ENCODE data around the gene RBM20.

RBM20 gene

GRCh38 chr10:110824660-110825059, 180.5 kb downstream of the RBM20 start:
- Histone ChIP-seq H3K27me3 (ENCODE audit: control insufficient read depth in 1 of 2, insufficient read depth in 2 of 2, low read length in 2 of 2) (no peaks in the 10 kb centered on the region), H3K36me3 (ENCODE audit: control insufficient read depth in 2 of 2, insufficient read depth in 2 of 2, low read length in 2 of 2) (no peaks in the 10 kb centered on the region), H3K9ac (ENCODE audit: low read length in 2 of 2) (no peak overlapping the region), H3K4me1 (ENCODE audit: control insufficient read depth, insufficient read depth, low read length) (peaks cover 74% of the 10 kb centered on the region), H3K9me3 (ENCODE audit: control insufficient read depth in 2 of 2, low read length in 2 of 2) (no peaks in the 10 kb centered on the region), H3K27ac (ENCODE audit: low read length) (peak overlapping the region; percentile 74), H3K4me3 (ENCODE audit: low read length in 2 of 2) (no peak overlapping the region)

- Histone ChIP-seq H3K27ac (ENCODE audit: low read length) (no peak overlapping the region), H3K4me3 (ENCODE audit: low read length in 2 of 2) (no peak overlapping the region), H3K9me3 (ENCODE audit: control insufficient read depth in 2 of 2, low read length in 2 of 2) (no peaks in the 10 kb centered on the region), H3K9ac (ENCODE audit: low read length in 2 of 2) (no peak overlapping the region), H3K4me1 (ENCODE audit: control insufficient read depth, insufficient read depth, low read length) (peaks cover 68% of the 10 kb centered on the region), H3K36me3 (ENCODE audit: control insufficient read depth in 2 of 2, insufficient read depth in 2 of 2, low read length in 2 of 2) (no peaks in the 10 kb centered on the region), H3K27me3 (ENCODE audit: control insufficient read depth in 1 of 2, insufficient read depth in 2 of 2, low read length in 2 of 2) (no peaks in the 10 kb centered on the region)
Measured at GRCh38 chr10:110825508-110825907, 181.4 kb downstream of the RBM20 start.

GRCh38 chr10:110827410-110827809, 183.3 kb downstream of the RBM20 start:
- H3K9ac ChIP-seq (ENCODE audit: low read length in 2 of 2) = peak overlapping the region in 1 of 2 donors; percentile 39
- H3K27me3 ChIP-seq (ENCODE audit: control insufficient read depth in 1 of 2, insufficient read depth in 2 of 2, low read length in 2 of 2) = no peaks in the 10 kb centered on the region
- no peaks in the 10 kb centered on the region for H3K36me3 ChIP-seq (ENCODE audit: control insufficient read depth in 2 of 2, insufficient read depth in 2 of 2, low read length in 2 of 2)
- H3K27ac ChIP-seq (ENCODE audit: low read length) = peak overlapping the region; percentile 61
- H3K9me3 ChIP-seq (ENCODE audit: control insufficient read depth in 2 of 2, low read length in 2 of 2) = no peaks in the 10 kb centered on the region
- H3K4me3 ChIP-seq (ENCODE audit: low read length in 2 of 2) = peak overlapping the region in 1 of 2 donors; percentile 40
- H3K4me1 ChIP-seq (ENCODE audit: control insufficient read depth, insufficient read depth, low read length) = peaks cover 49% of the 10 kb centered on the region

- Histone ChIP-seq H3K4me1 (ENCODE audit: control insufficient read depth, insufficient read depth, low read length) (peaks cover 44% of the 10 kb centered on the region), H3K4me3 (ENCODE audit: low read length in 2 of 2) (peak overlapping the region; percentile 34 to 40), H3K27ac (ENCODE audit: low read length) (peak overlapping the region; percentile 61)
Measured at GRCh38 chr10:110827875-110828274, 183.7 kb downstream of the RBM20 start.

GRCh38 chr10:110828525-110828924, 184.4 kb downstream of the RBM20 start:
- Histone ChIP-seq H3K9me3 (ENCODE audit: control insufficient read depth in 2 of 2, low read length in 2 of 2) (no peaks in the 10 kb centered on the region), H3K4me3 (ENCODE audit: low read length in 2 of 2) (peak overlapping the region in 1 of 2 donors; percentile 40), H3K9ac (ENCODE audit: low read length in 2 of 2) (peak overlapping the region in 1 of 2 donors; percentile 39), H3K36me3 (ENCODE audit: control insufficient read depth in 2 of 2, insufficient read depth in 2 of 2, low read length in 2 of 2) (no peaks in the 10 kb centered on the region), H3K4me1 (ENCODE audit: control insufficient read depth, insufficient read depth, low read length) (peaks cover 37% of the 10 kb centered on the region), H3K27ac (ENCODE audit: low read length) (peak overlapping the region; percentile 61), H3K27me3 (ENCODE audit: control insufficient read depth in 1 of 2, insufficient read depth in 2 of 2, low read length in 2 of 2) (no peaks in the 10 kb centered on the region)

More at GRCh38 chr10:110827875-110828274, 183.7 kb downstream of the RBM20 start:
- no peaks in the 10 kb centered on the region for H3K27me3 ChIP-seq (ENCODE audit: control insufficient read depth in 1 of 2, insufficient read depth in 2 of 2, low read length in 2 of 2)
- no peaks in the 10 kb centered on the region for H3K36me3 ChIP-seq (ENCODE audit: control insufficient read depth in 2 of 2, insufficient read depth in 2 of 2, low read length in 2 of 2)
- peak overlapping the region in 1 of 2 donors; percentile 39 for H3K9ac ChIP-seq (ENCODE audit: low read length in 2 of 2)
- H3K9me3 ChIP-seq (ENCODE audit: control insufficient read depth in 2 of 2, low read length in 2 of 2) = no peaks in the 10 kb centered on the region

- Histone ChIP-seq H3K4me3 (ENCODE audit: low read length in 2 of 2) (no peak overlapping the region), H3K9me3 (ENCODE audit: control insufficient read depth in 2 of 2, low read length in 2 of 2) (no peaks in the 10 kb centered on the region), H3K36me3 (ENCODE audit: control insufficient read depth in 2 of 2, insufficient read depth in 2 of 2, low read length in 2 of 2) (no peaks in the 10 kb centered on the region), H3K27ac (ENCODE audit: low read length) (peak overlapping the region; percentile 61), H3K9ac (ENCODE audit: low read length in 2 of 2) (no peak overlapping the region), H3K4me1 (ENCODE audit: control insufficient read depth, insufficient read depth, low read length) (peaks cover 39% of the 10 kb centered on the region), H3K27me3 (ENCODE audit: control insufficient read depth in 1 of 2, insufficient read depth in 2 of 2, low read length in 2 of 2) (no peaks in the 10 kb centered on the region)
Measured at GRCh38 chr10:110829721-110830410, 185.7 kb downstream of the RBM20 start.

GRCh38 chr10:110833234-110833940, 189.3 kb downstream of the RBM20 start:
- Histone ChIP-seq H3K4me3 (ENCODE audit: low read length in 2 of 2) (no peak overlapping the region), H3K4me1 (ENCODE audit: control insufficient read depth, insufficient read depth, low read length) (peaks cover 50% of the 10 kb centered on the region), H3K27ac (ENCODE audit: low read length) (no peak overlapping the region), H3K9me3 (ENCODE audit: control insufficient read depth in 2 of 2, low read length in 2 of 2) (no peaks in the 10 kb centered on the region), H3K27me3 (ENCODE audit: control insufficient read depth in 1 of 2, insufficient read depth in 2 of 2, low read length in 2 of 2) (no peaks in the 10 kb centered on the region), H3K9ac (ENCODE audit: low read length in 2 of 2) (no peak overlapping the region), H3K36me3 (ENCODE audit: control insufficient read depth in 2 of 2, insufficient read depth in 2 of 2, low read length in 2 of 2) (no peaks in the 10 kb centered on the region)

- peak overlapping the region; percentile 71 for H3K27ac ChIP-seq (ENCODE audit: low read length)
- H3K4me1 ChIP-seq (ENCODE audit: control insufficient read depth, insufficient read depth, low read length) = peaks cover 43% of the 10 kb centered on the region
- H3K9ac ChIP-seq (ENCODE audit: low read length in 2 of 2) = no peak overlapping the region
- H3K9me3 ChIP-seq (ENCODE audit: control insufficient read depth in 2 of 2, low read length in 2 of 2) = no peaks in the 10 kb centered on the region
- H3K4me3 ChIP-seq (ENCODE audit: low read length in 2 of 2) = no peak overlapping the region
- no peaks in the 10 kb centered on the region for H3K36me3 ChIP-seq (ENCODE audit: control insufficient read depth in 2 of 2, insufficient read depth in 2 of 2, low read length in 2 of 2)
- H3K27me3 ChIP-seq (ENCODE audit: control insufficient read depth in 1 of 2, insufficient read depth in 2 of 2, low read length in 2 of 2) = no peaks in the 10 kb centered on the region
Measured at GRCh38 chr10:110833941-110834628, 189.9 kb downstream of the RBM20 start.

- Histone ChIP-seq H3K27ac (ENCODE audit: low read length) (peak overlapping the region; percentile 71), H3K4me3 (ENCODE audit: low read length in 2 of 2) (no peak overlapping the region), H3K4me1 (ENCODE audit: control insufficient read depth, insufficient read depth, low read length) (peaks cover 37% of the 10 kb centered on the region), H3K9me3 (ENCODE audit: control insufficient read depth in 2 of 2, low read length in 2 of 2) (no peaks in the 10 kb centered on the region), H3K9ac (ENCODE audit: low read length in 2 of 2) (no peak overlapping the region), H3K36me3 (ENCODE audit: control insufficient read depth in 2 of 2, insufficient read depth in 2 of 2, low read length in 2 of 2) (no peaks in the 10 kb centered on the region), H3K27me3 (ENCODE audit: control insufficient read depth in 1 of 2, insufficient read depth in 2 of 2, low read length in 2 of 2) (no peaks in the 10 kb centered on the region)
Measured at GRCh38 chr10:110834629-110835301, 190.6 kb downstream of the RBM20 start.

- Histone ChIP-seq H3K36me3 (ENCODE audit: control insufficient read depth in 2 of 2, insufficient read depth in 2 of 2, low read length in 2 of 2) (no peaks in the 10 kb centered on the region), H3K4me3 (ENCODE audit: low read length in 2 of 2) (no peak overlapping the region), H3K9ac (ENCODE audit: low read length in 2 of 2) (no peak overlapping the region), H3K27me3 (ENCODE audit: control insufficient read depth in 1 of 2, insufficient read depth in 2 of 2, low read length in 2 of 2) (no peaks in the 10 kb centered on the region), H3K9me3 (ENCODE audit: control insufficient read depth in 2 of 2, low read length in 2 of 2) (no peaks in the 10 kb centered on the region), H3K27ac (ENCODE audit: low read length) (peak overlapping the region; percentile 37), H3K4me1 (ENCODE audit: control insufficient read depth, insufficient read depth, low read length) (peaks cover 36% of the 10 kb centered on the region)
Measured at GRCh38 chr10:110835841-110836240, 191.7 kb downstream of the RBM20 start.
